OCI-M2 (cell line): Measurements from ENCODE around the gene FGD4.
"Not testable (repeated sequence)": the region's sequence is repeated elsewhere in the genome, so short reads cannot be mapped to it uniquely, and the experiment has no call there.

Experiments
- DNase-seq: peaks from one replicate; lab custom pipeline; 2025; ENCODE audit not compliant: unreplicated experiment; lab: John Stamatoyannopoulos, UW

FGD4 gene

GRCh38 chr12:32489070-32489469, 89.7 kb downstream of the FGD4 start:
- no peak for DNase-seq

- no peak for DNase-seq
These were observed 91.4 kb downstream of the FGD4 start for GRCh38 chr12:32490801-32491200.

- DNase-seq = no peak
These were observed 93.9 kb downstream of the FGD4 start for GRCh38 chr12:32493282-32493681.

GRCh38 chr12:32494656-32495055, 95.3 kb downstream of the FGD4 start:
- no peak for DNase-seq

GRCh38 chr12:32496946-32497345, 97.6 kb downstream of the FGD4 start:
- no peak for DNase-seq

GRCh38 chr12:32497864-32498263, 98.5 kb downstream of the FGD4 start:
- DNase-seq = no peak

GRCh38 chr12:32499048-32499447, 99.7 kb downstream of the FGD4 start:
- DNase-seq = no peak

GRCh38 chr12:32501835-32502333, 102.5 kb downstream of the FGD4 start:
- DNase-seq = no peak

- no peak for DNase-seq
These were observed 103.5 kb downstream of the FGD4 start for GRCh38 chr12:32502693-32503502.

- no peak for DNase-seq
These were observed 104.4 kb downstream of the FGD4 start for GRCh38 chr12:32503730-32504129.

GRCh38 chr12:32504591-32504990, 105.2 kb downstream of the FGD4 start:
- no peak for DNase-seq

- no peak for DNase-seq
These were observed 105.9 kb downstream of the FGD4 start for GRCh38 chr12:32505067-32505945.

- DNase-seq = not testable (repeated sequence)
These were observed 108.0 kb downstream of the FGD4 start for GRCh38 chr12:32507096-32507941.

GRCh38 chr12:32507942-32508320, 108.6 kb downstream of the FGD4 start:
- DNase-seq = no peak

- no peak for DNase-seq
These were observed 109.3 kb downstream of the FGD4 start for GRCh38 chr12:32508626-32509025.

- no peak for DNase-seq
These were observed 110.2 kb downstream of the FGD4 start for GRCh38 chr12:32509328-32510091.

- DNase-seq = not testable (repeated sequence)
These were observed 112.6 kb downstream of the FGD4 start for GRCh38 chr12:32511976-32512375.

- DNase-seq = no peak
These were observed 113.0 kb downstream of the FGD4 start for GRCh38 chr12:32512379-32512778.

- no peak for DNase-seq
These were observed 113.6 kb downstream of the FGD4 start for GRCh38 chr12:32512910-32513309.

- no peak for DNase-seq
These were observed 115.9 kb downstream of the FGD4 start for GRCh38 chr12:32515137-32515873.
